Breast epithelium (tissue), 3 donors: ENCODE measurements around the gene CPXM1.

ENCODE experiments used
- CTCF ChIP-seq, 3 donors: fragments of 450-650 bp; IDR thresholded peaks; one replicate each; pipeline ENCODE4 v1.5.1; 2016 to 2017; ENCODE audit warnings: antibody characterized with exemption in 3 of 3, mild to moderate bottlenecking in 3 of 3, moderate library complexity in 3 of 3
- POLR2A ChIP-seq: fragments of 450-650 bp; IDR thresholded peaks from one replicate; pipeline ENCODE4 v1.6.1; 2016; ENCODE audit warnings: antibody characterized with exemption, mild to moderate bottlenecking, moderate library complexity
- POLR2AphosphoS5 ChIP-seq, 3 donors: sonication (generic); formaldehyde crosslinking; IDR thresholded peaks; one replicate each; pipeline ENCODE4 v1.6.1; 2017; ENCODE audit warnings: antibody characterized with exemption in 3 of 3

DNA sequence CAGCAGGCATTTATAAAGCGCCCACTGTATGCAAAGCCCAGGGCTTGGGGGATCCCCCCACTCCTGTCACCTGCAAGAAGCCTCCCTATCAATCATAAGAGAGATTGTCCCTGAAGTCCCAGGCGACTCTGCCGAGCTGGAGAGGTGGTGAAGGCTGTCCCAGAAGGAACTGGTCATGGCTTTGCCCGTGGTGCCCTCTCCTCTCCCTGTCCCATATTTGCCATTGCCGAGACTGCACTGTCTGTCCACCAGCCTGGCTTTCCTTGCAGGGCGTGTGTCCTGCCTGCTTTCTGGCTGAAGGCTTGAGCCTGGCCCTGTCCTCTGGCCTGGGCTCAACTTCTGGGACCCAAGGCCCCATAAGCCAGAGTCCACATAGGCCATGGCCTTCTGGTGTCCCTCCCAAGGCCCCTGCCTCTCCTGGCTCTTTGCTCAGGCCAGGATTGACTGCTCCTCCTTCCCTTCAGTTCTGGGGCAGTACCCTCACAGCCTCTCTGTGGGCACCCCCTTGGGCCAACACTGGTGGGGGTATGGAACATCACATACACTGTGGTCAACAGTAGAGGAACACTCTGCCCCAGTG, 46.9 kb downstream of the CPXM1 start:
- TF ChIP-seq CTCF (IDR thresholded peaks at IDR 0.05) (no peak), POLR2A (no peak), POLR2AphosphoS5 (IDR thresholded peaks at IDR 0.05) (no peak)
